ENCODE measurements around the gene MGAT5B. TPM values are rescaled to one million over a fixed set of nuclear protein-coding genes. Genes with fewer than 3 reads are reported as not detected.

MGAT5B gene
- total RNA-seq, 1 experiment from 2014 or later, result 14.3 TPM

DNA sequence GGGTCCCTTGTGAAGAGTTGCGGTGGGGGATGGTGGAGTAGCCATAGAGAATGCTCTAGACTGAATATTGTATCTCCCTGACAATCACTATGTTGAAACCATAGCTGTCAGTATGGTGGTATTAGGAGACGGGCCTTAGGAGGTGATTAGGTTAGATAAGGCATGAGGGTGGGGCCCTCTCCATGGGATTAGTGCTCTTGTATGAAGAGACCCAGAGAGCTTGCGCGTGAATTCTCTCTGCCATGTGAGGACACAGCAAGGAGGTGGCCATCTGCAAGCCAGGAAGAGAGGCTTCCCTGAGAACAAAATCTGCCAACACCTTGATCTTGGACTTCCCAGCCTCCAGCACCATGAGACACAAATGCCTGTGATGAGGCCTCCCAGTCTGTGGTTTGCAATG lies 34.5 kb upstream of the MGAT5B start:
- no TSS peak for BruUV-seq (replicated peaks)
- CTCF ChIA-PET, result interaction anchor here (0.6 kb wide), 1 partner anchor 232 kb away, joined by 4 read pairs; no protein-coding TSS in a partner anchor

DNA sequence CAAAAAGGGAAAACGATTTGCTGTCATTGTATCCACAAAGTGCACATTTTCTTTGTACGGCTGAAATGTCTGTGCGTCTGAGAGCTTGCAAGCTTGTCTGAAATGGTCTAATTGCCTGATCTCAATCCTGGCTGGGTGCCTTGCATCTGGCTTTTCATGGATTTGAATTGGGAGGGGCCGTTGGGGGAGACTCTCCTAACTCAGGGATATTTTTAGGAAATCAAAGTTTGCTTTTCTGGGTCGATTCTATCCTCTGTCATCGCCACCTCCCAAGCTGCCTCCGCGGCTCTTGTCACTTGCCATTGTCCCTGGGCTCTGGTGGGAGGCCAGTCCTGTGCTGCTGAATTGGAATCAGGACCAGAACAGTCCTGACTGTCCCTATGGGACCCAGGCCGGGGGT lies 33.3 kb upstream of the MGAT5B start:
- no TSS peak for BruUV-seq (replicated peaks)

More for the DNA sequence above, 34.5 kb upstream of the MGAT5B start:
- POLR2A ChIA-PET (ENCODE audit: unreplicated experiment), result no interaction called here
- DNase-seq, result no peak
- no peaks in the 10 kb centered on the region for H4K20me1 ChIP-seq (ENCODE audit: insufficient read depth)
- H3K4me2 ChIP-seq, result no peak overlapping the region
- no peak overlapping the region for H3K27ac ChIP-seq
- H3K36me3 ChIP-seq (ENCODE audit: low read depth), result no peaks in the 10 kb centered on the region
- H3K4me1 ChIP-seq (replicated peaks; ENCODE audit: insufficient read depth), result no peaks in the 10 kb centered on the region
- no peak overlapping the region for H2AFZ ChIP-seq
- TF ChIP-seq, protein P1, sequence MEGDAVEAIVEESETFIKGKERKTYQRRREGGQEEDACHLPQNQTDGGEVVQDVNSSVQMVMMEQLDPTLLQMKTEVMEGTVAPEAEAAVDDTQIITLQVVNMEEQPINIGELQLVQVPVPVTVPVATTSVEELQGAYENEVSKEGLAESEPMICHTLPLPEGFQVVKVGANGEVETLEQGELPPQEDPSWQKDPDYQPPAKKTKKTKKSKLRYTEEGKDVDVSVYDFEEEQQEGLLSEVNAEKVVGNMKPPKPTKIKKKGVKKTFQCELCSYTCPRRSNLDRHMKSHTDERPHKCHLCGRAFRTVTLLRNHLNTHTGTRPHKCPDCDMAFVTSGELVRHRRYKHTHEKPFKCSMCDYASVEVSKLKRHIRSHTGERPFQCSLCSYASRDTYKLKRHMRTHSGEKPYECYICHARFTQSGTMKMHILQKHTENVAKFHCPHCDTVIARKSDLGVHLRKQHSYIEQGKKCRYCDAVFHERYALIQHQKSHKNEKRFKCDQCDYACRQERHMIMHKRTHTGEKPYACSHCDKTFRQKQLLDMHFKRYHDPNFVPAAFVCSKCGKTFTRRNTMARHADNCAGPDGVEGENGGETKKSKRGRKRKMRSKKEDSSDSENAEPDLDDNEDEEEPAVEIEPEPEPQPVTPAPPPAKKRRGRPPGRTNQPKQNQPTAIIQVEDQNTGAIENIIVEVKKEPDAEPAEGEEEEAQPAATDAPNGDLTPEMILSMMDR (conservative IDR thresholded peaks at IDR 0.05), result no peak
- TF ChIP-seq EZH2 (IDR thresholded peaks at IDR 0.05; ENCODE audit: low read depth), result no peak
- H3K27me3 ChIP-seq (ENCODE audit: insufficient read depth, low read depth), result no peaks in the 10 kb centered on the region
- intact Hi-C loops (cut with micrococcal nuclease; ENCODE audit: unreplicated experiment), result no loop called here
- no peaks in the 10 kb centered on the region for H3F3A ChIP-seq (ENCODE audit: insufficient read depth, low read depth)
- no peaks in the 10 kb centered on the region for H3K9me3 ChIP-seq (ENCODE audit: insufficient read depth, low read depth)
- no peak overlapping the region for H3K4me3 ChIP-seq
- no peaks in the 10 kb centered on the region for H3K9me2 ChIP-seq (ENCODE audit: insufficient read depth)
- H3K79me2 ChIP-seq (ENCODE audit: low read depth), result no peaks in the 10 kb centered on the region

DNA sequence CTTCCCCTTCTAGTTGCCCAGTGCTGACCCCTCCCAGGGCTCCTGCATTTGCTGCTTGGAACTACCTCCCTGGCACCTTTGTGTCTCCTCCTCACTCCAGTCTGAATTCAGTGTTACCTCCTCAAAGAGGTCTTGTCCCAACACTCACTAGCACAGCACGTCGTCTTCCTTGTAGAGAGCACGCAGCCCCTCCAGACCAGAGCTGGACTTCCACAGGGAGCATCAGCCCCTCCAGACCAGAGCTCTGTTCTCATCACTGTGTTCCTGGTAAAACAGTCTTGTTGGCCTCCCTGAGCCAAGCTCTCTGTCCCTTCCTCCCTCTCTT lies 27.8 kb upstream of the MGAT5B start:
- Histone ChIP-seq H3K9me3 (ENCODE audit: insufficient read depth, low read depth) (no peaks in the 10 kb centered on the region), H4K20me1 (ENCODE audit: insufficient read depth) (no peaks in the 10 kb centered on the region), H3K9me2 (ENCODE audit: insufficient read depth) (no peaks in the 10 kb centered on the region), H3K4me3 (no peak overlapping the region), H3F3A (ENCODE audit: insufficient read depth, low read depth) (no peaks in the 10 kb centered on the region), H3K79me2 (ENCODE audit: low read depth) (no peaks in the 10 kb centered on the region), H3K27ac (no peak overlapping the region), H3K27me3 (ENCODE audit: insufficient read depth, low read depth) (no peaks in the 10 kb centered on the region), H3K4me2 (no peak overlapping the region), H2AFZ (no peak overlapping the region), H3K36me3 (ENCODE audit: low read depth) (no peaks in the 10 kb centered on the region), H3K4me1 (replicated peaks; ENCODE audit: insufficient read depth) (peaks cover 4% of the 10 kb centered on the region; the same call in 1 of the 2 replicates)
- no peak for DNase-seq
- CTCF ChIA-PET, result no interaction called here
- POLR2A ChIA-PET (ENCODE audit: unreplicated experiment), result interaction anchor here (0.8 kb wide), 1 partner anchor 110 kb away, joined by 7 read pairs; no protein-coding TSS in a partner anchor
- intact Hi-C loops (cut with micrococcal nuclease; ENCODE audit: unreplicated experiment), result no loop called here
- TF ChIP-seq, protein P1 (conservative IDR thresholded peaks at IDR 0.05), result no peak
- TF ChIP-seq EZH2 (IDR thresholded peaks at IDR 0.05; ENCODE audit: low read depth), result no peak
- BruUV-seq (replicated peaks), result no TSS peak

More for the DNA sequence above, 33.3 kb upstream of the MGAT5B start:
- CTCF ChIA-PET, result no interaction called here
- no peaks in the 10 kb centered on the region for H4K20me1 ChIP-seq (ENCODE audit: insufficient read depth)
- H3K4me3 ChIP-seq, result no peak overlapping the region
- intact Hi-C loops (cut with micrococcal nuclease; ENCODE audit: unreplicated experiment), result no loop called here
- H3K79me2 ChIP-seq (ENCODE audit: low read depth), result no peaks in the 10 kb centered on the region
- no peaks in the 10 kb centered on the region for H3K9me3 ChIP-seq (ENCODE audit: insufficient read depth, low read depth)
- POLR2A ChIA-PET (ENCODE audit: unreplicated experiment), result no interaction called here
- no peak for DNase-seq
- H3K27ac ChIP-seq, result no peak overlapping the region
- no peaks in the 10 kb centered on the region for H3F3A ChIP-seq (ENCODE audit: insufficient read depth, low read depth)
- no peak overlapping the region for H2AFZ ChIP-seq
- no peaks in the 10 kb centered on the region for H3K27me3 ChIP-seq (ENCODE audit: insufficient read depth, low read depth)
- no peaks in the 10 kb centered on the region for H3K4me1 ChIP-seq (replicated peaks; ENCODE audit: insufficient read depth)
- no peak overlapping the region for H3K4me2 ChIP-seq
- H3K9me2 ChIP-seq (ENCODE audit: insufficient read depth), result no peaks in the 10 kb centered on the region
- TF ChIP-seq EZH2 (IDR thresholded peaks at IDR 0.05; ENCODE audit: low read depth), result no peak
- TF ChIP-seq, protein P1 (conservative IDR thresholded peaks at IDR 0.05), result no peak
- H3K36me3 ChIP-seq (ENCODE audit: low read depth), result no peaks in the 10 kb centered on the region

Measured in PC-9 (cell line).